SU-DHL-6 (cell line): ENCODE data around the gene CYYR1.

Experiments used
- CTCF ChIP-seq: fragments of 200-600 bp; sonication (generic); IDR thresholded peaks from one replicate; pipeline ENCODE4 v1.5.1; 2017; ENCODE audit warnings: antibody characterized with exemption, mild to moderate bottlenecking, low read length, moderate library complexity; ENCODE audit not compliant: insufficient read depth, poor library complexity, severe bottlenecking
- EZH2phosphoT487 ChIP-seq: fragments of 200-600 bp; sonication (generic), shearing (Covaris generic); conservative IDR thresholded peaks from 2 replicates; pipeline ENCODE4 v1.6.1; 2018; ENCODE audit warnings: mild to moderate bottlenecking, antibody characterized with exemption, low read length, moderate library complexity, mixed read lengths

DNA sequence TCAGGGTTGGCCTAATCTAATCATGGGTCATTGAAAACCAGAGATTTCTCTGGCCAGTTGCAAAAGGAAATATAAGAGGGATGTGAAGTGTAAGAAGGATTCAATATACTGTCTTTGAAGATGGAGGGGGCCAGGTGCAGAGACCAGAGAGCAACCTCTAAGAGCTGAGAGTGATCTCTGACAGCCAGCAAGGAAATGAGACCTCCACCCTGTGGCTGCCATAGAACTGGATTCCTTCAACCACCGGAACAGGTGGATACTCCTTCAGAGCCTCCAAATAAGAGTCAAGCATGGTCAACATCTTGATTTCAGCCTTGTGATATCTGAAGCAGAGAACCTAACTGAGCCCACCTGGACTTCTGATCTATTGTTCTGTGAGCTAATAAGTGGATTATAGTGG, 128.4 kb downstream of the CYYR1 start:
- no peak for TF ChIP-seq CTCF
- TF ChIP-seq EZH2phosphoT487, result no peak
